Neuronal stem cell (in vitro differentiated cells): ENCODE results near the gene HMX1.

ENCODE experiments used
- DNase-seq: peaks from one replicate; pipeline ENCODE4 v3.0.0-alpha.2; 2013; ENCODE audit warnings: low spot score
- H2AFZ ChIP-seq: one replicate; pipeline ENCODE4 v1.6.1; 2013; ENCODE audit warnings: mild to moderate bottlenecking, low read length, inconsistent platforms
- H2AK5ac ChIP-seq: 2 replicates; pipeline ENCODE4 v1.6.1; 2013; ENCODE audit warnings: low read depth, mild to moderate bottlenecking, inconsistent platforms, low read length, moderate library complexity, mixed read lengths
- H2BK120ac ChIP-seq: 2 replicates; pipeline ENCODE4 v1.6.1; 2013; ENCODE audit warnings: low read depth, mild to moderate bottlenecking, inconsistent platforms, low read length, moderate library complexity, mixed read lengths
- H2BK12ac ChIP-seq: one replicate; pipeline ENCODE4 v1.6.1; 2013; ENCODE audit warnings: low read length, inconsistent platforms
- H2BK15ac ChIP-seq: 2 replicates; pipeline ENCODE4 v1.6.1; 2013; ENCODE audit warnings: mild to moderate bottlenecking, low read length, inconsistent platforms, mixed read lengths
- H2BK5ac ChIP-seq: one replicate; pipeline ENCODE4 v1.6.1; 2013; ENCODE audit warnings: inconsistent platforms, mild to moderate bottlenecking, low read length, moderate library complexity
- H3K14ac ChIP-seq: one replicate; pipeline ENCODE4 v1.6.1; 2013; ENCODE audit warnings: low read length, inconsistent platforms
- H3K18ac ChIP-seq: 2 replicates; pipeline ENCODE4 v1.6.1; 2013; ENCODE audit warnings: low read length, inconsistent platforms
- H3K23ac ChIP-seq: 2 replicates; pipeline ENCODE4 v1.6.1; 2013; ENCODE audit warnings: low read depth, mild to moderate bottlenecking, mixed read lengths, low read length, inconsistent platforms; ENCODE audit not compliant: poor library complexity
- H3K27ac ChIP-seq: replicated peaks from 3 replicates; pipeline ENCODE4 v1.5.1; 2013; ENCODE audit warnings: low read length, inconsistent platforms
- H3K27me3 ChIP-seq, 3 experiments: 2 replicates each; pipeline ENCODE4 v1.6.1; 2013; ENCODE audit warnings: low read length in 3 of 3, mild to moderate bottlenecking in 2 of 3, inconsistent platforms in 1 of 3, low read depth in 1 of 3, mixed read lengths in 1 of 3, moderate library complexity in 1 of 3; ENCODE audit not compliant: control insufficient read depth in 3 of 3, insufficient read depth in 3 of 3
- H3K36me3 ChIP-seq, 2 donors: replicated peaks in 1 of 2; 2 replicates each; pipeline ENCODE4 v1.6.1; 2013; ENCODE audit warnings: low read length in 2 of 2; ENCODE audit not compliant: control insufficient read depth in 2 of 2, insufficient read depth in 2 of 2
- H3K4ac ChIP-seq: 2 replicates; pipeline ENCODE4 v1.6.1; 2013; ENCODE audit warnings: inconsistent platforms, mild to moderate bottlenecking, low read length, moderate library complexity
- H3K4me1 ChIP-seq, 2 donors: 1 replicate in 1 of 2; 2 replicates in 1 of 2; pipeline ENCODE4 v1.6.1; 2013; ENCODE audit warnings: low read length in 2 of 2, low read depth in 1 of 2; ENCODE audit not compliant: control insufficient read depth in 2 of 2, insufficient read depth in 1 of 2
- H3K4me2 ChIP-seq: one replicate; pipeline ENCODE4 v1.6.1; 2013; ENCODE audit warnings: mild to moderate bottlenecking, low read length, inconsistent platforms; ENCODE audit not compliant: insufficient read depth, poor library complexity, severe bottlenecking
- H3K4me3 ChIP-seq, 2 donors: 2 replicates each; pipeline ENCODE4 v1.5.1; 2013; ENCODE audit warnings: low read length in 2 of 2, mild to moderate bottlenecking in 2 of 2, inconsistent platforms in 1 of 2, moderate library complexity in 1 of 2
- H3K79me1 ChIP-seq: one replicate; pipeline ENCODE4 v1.6.1; 2013; ENCODE audit warnings: low read depth, mild to moderate bottlenecking, inconsistent platforms, low read length, moderate library complexity
- H3K9ac ChIP-seq: one replicate; pipeline ENCODE4 v1.6.1; 2013; ENCODE audit warnings: mild to moderate bottlenecking, low read depth, low read length, inconsistent platforms; ENCODE audit not compliant: poor library complexity
- H3K9me3 ChIP-seq, 2 donors: replicated peaks in 1 of 2; 2 replicates each; pipeline versions ENCODE3 to v1.6.1; 2013; ENCODE audit warnings: low read length in 2 of 2, mild to moderate bottlenecking in 2 of 2, inconsistent platforms in 1 of 2, low read depth in 1 of 2, mixed read lengths in 1 of 2, moderate library complexity in 1 of 2; ENCODE audit not compliant: control insufficient read depth in 2 of 2, insufficient read depth in 1 of 2
- H4K8ac ChIP-seq: one replicate; pipeline ENCODE4 v1.6.1; 2013; ENCODE audit warnings: low read depth, mild to moderate bottlenecking, inconsistent platforms, low read length, moderate library complexity
- H4K91ac ChIP-seq: one replicate; pipeline ENCODE4 v1.6.1; 2013; ENCODE audit warnings: low read length, low read depth, mild to moderate bottlenecking, inconsistent platforms; ENCODE audit not compliant: poor library complexity
- WGBS, 2 donors: extraction: QIAGEN DNeasy Blood & Tissue Kit; methylation state at CpG; one replicate each; pipeline ENCODE4 v1.1.7; 2013; ENCODE audit warnings: missing lambda C conversion rate in 2 of 2, mixed read lengths in 1 of 2; ENCODE audit not compliant: insufficient read length in 2 of 2, insufficient replicate concordance in 1 of 2; ENCODE audit errors: extremely low coverage in 2 of 2; 5-methylcytosine and 5-hydroxymethylcytosine counted together

HMX1 gene

GRCh38 chr4:8817096-8817812 lies 54.4 kb downstream of the HMX1 start:
- H3K23ac ChIP-seq, result no peak overlapping the region
- no peak overlapping the region for H2BK120ac ChIP-seq
- no peak overlapping the region for H3K4me2 ChIP-seq
- H4K8ac ChIP-seq, result no peak overlapping the region
- peak overlapping the region; percentile 16 for H3K18ac ChIP-seq
- peaks cover 0 to 6% of the 10 kb centered on the region in 2 donors for H3K4me1 ChIP-seq
- no peaks in the 10 kb centered on the region for H3K79me1 ChIP-seq
- peak overlapping the region; percentile 38 for H2BK15ac ChIP-seq
- no peak overlapping the region for H4K91ac ChIP-seq
- no peak overlapping the region for H3K9ac ChIP-seq
- no peak overlapping the region for H3K14ac ChIP-seq
- H3K36me3 ChIP-seq, result no peaks in the 10 kb centered on the region
- no peak overlapping the region for H2BK5ac ChIP-seq
- H3K9me3 ChIP-seq, result no peaks in the 10 kb centered on the region
- DNase-seq, result no peak
- no peaks in the 10 kb centered on the region for H3K27me3 ChIP-seq
- peak overlapping the region; percentile 64 for H2AK5ac ChIP-seq
- no peak overlapping the region for H3K27ac ChIP-seq
- H3K4me3 ChIP-seq, result no peak overlapping the region
- no CpG with 5 or more reads among the region's 13 CpGs for WGBS, 2 donors
- H2BK12ac ChIP-seq, result no peak overlapping the region
- H3K4ac ChIP-seq, result no peak overlapping the region
- H2AFZ ChIP-seq, result no peak overlapping the region
